ENCODE results near the gene C18orf54.
A peak's percentile ranks its signal among the peaks of the same experiment; 100 is the strongest.
"Not testable (repeated sequence)": the region's sequence is repeated elsewhere in the genome, so short reads cannot be mapped to it uniquely, and the experiment has no call there.

C18orf54 gene

GRCh38 chr18:54357660-54358494, at the start of gene C18orf54, which contains the start of gene STARD6:
Gene C18orf54 (plus strand): TSS chr18:54357906. CDS start chr18:54360573, 2,667 bp downstream.
Gene STARD6 (minus strand): TSS chr18:54357858. CDS start chr18:54354573, 3,285 bp downstream.
- FAIRE-seq (peak; percentile 23), DNase-seq (ENCODE audit: insufficient read length, low spot score) (peak; percentile 71)
- no peak; the same call in none of the 2 replicates for TF ChIP-seq POLR2A (IDR thresholded peaks at IDR 0.05; ENCODE audit: low read depth, low read length)

- FAIRE-seq; DNase-seq (ENCODE audit: insufficient read length, low spot score): not testable (repeated sequence)
Measured at GRCh38 chr18:54309564-54309963, 48.1 kb upstream of the C18orf54 start.

GRCh38 chr18:54316071-54316820, 41.5 kb upstream of the C18orf54 start:
- FAIRE-seq (no peak), DNase-seq (ENCODE audit: insufficient read length, low spot score) (no peak)
- TF ChIP-seq POLR2A (IDR thresholded peaks at IDR 0.05; ENCODE audit: low read depth, low read length): no peak

GRCh38 chr18:54323561-54323960, 34.1 kb upstream of the C18orf54 start:
- no peak for DNase-seq (ENCODE audit: insufficient read length, low spot score)
- FAIRE-seq: no peak
- TF ChIP-seq POLR2A (IDR thresholded peaks at IDR 0.05; ENCODE audit: low read depth, low read length): no peak

- DNase-seq (ENCODE audit: insufficient read length, low spot score) (no peak), FAIRE-seq (no peak)
- TF ChIP-seq POLR2A (IDR thresholded peaks at IDR 0.05; ENCODE audit: low read depth, low read length): no peak
Measured at GRCh38 chr18:54323970-54324369, 33.7 kb upstream of the C18orf54 start.

GRCh38 chr18:54327818-54328217, 29.9 kb upstream of the C18orf54 start:
- TF ChIP-seq POLR2A (IDR thresholded peaks at IDR 0.05; ENCODE audit: low read depth, low read length): no peak
- DNase-seq (ENCODE audit: insufficient read length, low spot score) (no peak), FAIRE-seq (no peak)

GRCh38 chr18:54329787-54330186, 27.9 kb upstream of the C18orf54 start:
- no peak for TF ChIP-seq POLR2A (IDR thresholded peaks at IDR 0.05; ENCODE audit: low read depth, low read length)
- no peak for DNase-seq (ENCODE audit: insufficient read length, low spot score)

GRCh38 chr18:54330768-54331548, 26.7 kb upstream of the C18orf54 start:
- no peak for TF ChIP-seq POLR2A (IDR thresholded peaks at IDR 0.05; ENCODE audit: low read depth, low read length)
- no peak for DNase-seq (ENCODE audit: insufficient read length, low spot score)
- no peak for FAIRE-seq

More at GRCh38 chr18:54329787-54330186, 27.9 kb upstream of the C18orf54 start:
- FAIRE-seq: no peak

GRCh38 chr18:54335638-54336173, 22.0 kb upstream of the C18orf54 start:
- no peak for DNase-seq (ENCODE audit: insufficient read length, low spot score)
- FAIRE-seq: no peak
- TF ChIP-seq POLR2A (IDR thresholded peaks at IDR 0.05; ENCODE audit: low read depth, low read length): no peak

GRCh38 chr18:54338230-54338629, 19.5 kb upstream of the C18orf54 start:
- DNase-seq (ENCODE audit: insufficient read length, low spot score): no peak
- no peak for FAIRE-seq
- TF ChIP-seq POLR2A (IDR thresholded peaks at IDR 0.05; ENCODE audit: low read depth, low read length): no peak

GRCh38 chr18:54351186-54351585, 6.5 kb upstream of the C18orf54 start:
- DNase-seq (ENCODE audit: insufficient read length, low spot score): no peak
- no peak for FAIRE-seq
- no peak for TF ChIP-seq POLR2A (IDR thresholded peaks at IDR 0.05; ENCODE audit: low read depth, low read length)

GRCh38 chr18:54357082-54357659, 535 bp upstream of the C18orf54 start:
- TF ChIP-seq POLR2A (IDR thresholded peaks at IDR 0.05; ENCODE audit: low read depth, low read length): no peak
- FAIRE-seq (no peak), DNase-seq (ENCODE audit: insufficient read length, low spot score) (no peak)

- no peak for FAIRE-seq
- no peak for DNase-seq (ENCODE audit: insufficient read length, low spot score)
- TF ChIP-seq POLR2A (IDR thresholded peaks at IDR 0.05; ENCODE audit: low read depth, low read length): no peak
Measured at GRCh38 chr18:54358495-54359040, 862 bp downstream of the C18orf54 start.
